H9 (cell line): ENCODE data around the gene SEMA3E. TPM values are rescaled to one million over a fixed set of nuclear protein-coding genes. Genes with fewer than 3 reads are reported as not detected.

ENCODE experiments used
- DNase-seq: peaks from one replicate; pipeline ENCODE4 v3.0.0-alpha.2; 2017
- H2AFZ ChIP-seq: one replicate; pipeline ENCODE4 v1.6.1; 2013; ENCODE audit warnings: mild to moderate bottlenecking, low read length, control low read depth, moderate library complexity
- H2AK5ac ChIP-seq: 2 replicates; pipeline ENCODE4 v1.6.1; 2013; ENCODE audit warnings: low read length, control low read depth, mixed read lengths; ENCODE audit not compliant: insufficient read length
- H2BK120ac ChIP-seq: one replicate; pipeline ENCODE4 v1.6.1; 2013; ENCODE audit warnings: low read depth, mild to moderate bottlenecking, low read length, control low read depth, inconsistent platforms; ENCODE audit not compliant: poor library complexity, severe bottlenecking
- H2BK12ac ChIP-seq: 2 replicates; pipeline ENCODE4 v1.6.1; 2013; ENCODE audit warnings: low read length, control low read depth, mixed read lengths, low read depth; ENCODE audit not compliant: insufficient read length
- H2BK15ac ChIP-seq: 2 replicates; pipeline ENCODE4 v1.6.1; 2013; ENCODE audit warnings: low read depth, low read length, control low read depth
- H2BK20ac ChIP-seq: one replicate; pipeline ENCODE4 v1.6.1; 2013; ENCODE audit warnings: low read depth, mild to moderate bottlenecking, low read length, control low read depth, inconsistent platforms; ENCODE audit not compliant: poor library complexity, severe bottlenecking
- H2BK5ac ChIP-seq: 2 replicates; pipeline ENCODE4 v1.6.1; 2013; ENCODE audit warnings: low read length, control low read depth, mixed read lengths; ENCODE audit not compliant: insufficient read length
- H3K14ac ChIP-seq: 2 replicates; pipeline ENCODE4 v1.6.1; 2013; ENCODE audit warnings: low read length, control low read depth; ENCODE audit not compliant: insufficient read depth
- H3K18ac ChIP-seq: 2 replicates; pipeline ENCODE4 v1.6.1; 2013; ENCODE audit warnings: low read depth, mild to moderate bottlenecking, mixed read lengths, low read length, control low read depth; ENCODE audit not compliant: insufficient read length
- H3K23ac ChIP-seq: 2 replicates; pipeline ENCODE4 v1.6.1; 2013; ENCODE audit warnings: low read length, control low read depth, mixed read lengths, low read depth; ENCODE audit not compliant: insufficient read length
- H3K23me2 ChIP-seq: 2 replicates; pipeline ENCODE4 v1.6.1; 2013; ENCODE audit warnings: low read depth, mild to moderate bottlenecking, mixed read lengths, low read length, control low read depth; ENCODE audit not compliant: insufficient read length, poor library complexity, severe bottlenecking
- H3K27ac ChIP-seq: 2 replicates; pipeline ENCODE4 v1.5.1; 2013; ENCODE audit warnings: low read length, control low read depth, mixed read lengths, low read depth; ENCODE audit not compliant: insufficient read length
- H3K27me3 ChIP-seq: 2 replicates; pipeline ENCODE4 v1.6.1; 2013; ENCODE audit warnings: low read length, control low read depth, inconsistent platforms; ENCODE audit not compliant: insufficient read depth
- H3K4ac ChIP-seq: 2 replicates; pipeline ENCODE4 v1.6.1; 2013; ENCODE audit warnings: low read depth, mild to moderate bottlenecking, control low read depth, inconsistent platforms, low read length, moderate library complexity
- H3K4me1 ChIP-seq: 2 replicates; pipeline ENCODE4 v1.6.1; 2013; ENCODE audit warnings: low read length, control low read depth, inconsistent platforms; ENCODE audit not compliant: insufficient read depth
- H3K4me2 ChIP-seq: 2 replicates; pipeline ENCODE4 v1.6.1; 2013; ENCODE audit warnings: low read length, control low read depth, mixed read lengths; ENCODE audit not compliant: insufficient read length, insufficient read depth
- H3K56ac ChIP-seq: 2 replicates; pipeline ENCODE4 v1.6.1; 2013; ENCODE audit warnings: low read depth, mild to moderate bottlenecking, mixed read lengths, low read length, control low read depth; ENCODE audit not compliant: insufficient read length
- H3K79me1 ChIP-seq: 2 replicates; pipeline ENCODE4 v1.6.1; 2013; ENCODE audit warnings: low read depth, mild to moderate bottlenecking, moderate library complexity, low read length, control low read depth, inconsistent platforms; ENCODE audit not compliant: insufficient read depth, poor library complexity, severe bottlenecking
- H3K79me2 ChIP-seq: 2 replicates; pipeline ENCODE4 v1.6.1; 2013; ENCODE audit warnings: low read length, control low read depth, inconsistent platforms; ENCODE audit not compliant: insufficient read depth
- H3K9ac ChIP-seq: 2 replicates; pipeline ENCODE4 v1.6.1; 2013; ENCODE audit warnings: low read length, control low read depth, mixed read lengths; ENCODE audit not compliant: insufficient read length; ENCODE audit errors: extremely low read depth
- H3K9me3 ChIP-seq: one replicate; pipeline ENCODE4 v1.6.1; 2013; ENCODE audit warnings: low read depth, low read length, inconsistent platforms; ENCODE audit not compliant: control insufficient read depth
- H3T11ph ChIP-seq: one replicate; pipeline ENCODE4 v1.6.1; 2013; ENCODE audit warnings: mild to moderate bottlenecking, low read length, control low read depth, inconsistent platforms
- H4K20me1 ChIP-seq: one replicate; pipeline ENCODE4 v1.6.1; 2013; ENCODE audit not compliant: control insufficient read depth, insufficient read length, insufficient read depth
- H4K5ac ChIP-seq: 2 replicates; pipeline ENCODE4 v1.6.1; 2013; ENCODE audit warnings: low read depth, mild to moderate bottlenecking, mixed read lengths, low read length, control low read depth; ENCODE audit not compliant: insufficient read length
- H4K8ac ChIP-seq: replicated peaks from 2 replicates; pipeline ENCODE4 v1.6.1; 2013; ENCODE audit warnings: low read length, control low read depth, mixed read lengths, low read depth; ENCODE audit not compliant: insufficient read length
- H4K91ac ChIP-seq: 2 replicates; pipeline ENCODE4 v1.6.1; 2013; ENCODE audit warnings: low read depth, mild to moderate bottlenecking, moderate library complexity, mixed read lengths, low read length, control low read depth; ENCODE audit not compliant: insufficient read length
- H3K27ac Mint-ChIP-seq, 3 experiments: 2 replicates in 2 of 3; 3 replicates in 1 of 3; pipeline ENCODE4 v1.8.0; 2020 to 2021; ENCODE audit warnings: mixed read lengths in 3 of 3, mild to moderate bottlenecking in 1 of 3, moderate library complexity in 1 of 3
- H3K27me3 Mint-ChIP-seq: 2 replicates; pipeline ENCODE4 v1.8.0; 2021; ENCODE audit warnings: low read depth, mild to moderate bottlenecking, moderate library complexity, mixed read lengths
- H3K36me3 Mint-ChIP-seq, 3 experiments: 2 replicates in 2 of 3; 3 replicates in 1 of 3; pipeline ENCODE4 v1.8.0; 2020 to 2021; ENCODE audit warnings: low read depth in 3 of 3, mixed read lengths in 3 of 3; ENCODE audit not compliant: insufficient read depth in 1 of 3
- H3K4me1 Mint-ChIP-seq, 2 experiments: 2 replicates each; pipeline ENCODE4 v1.8.0; 2020; ENCODE audit warnings: mixed read lengths in 2 of 2
- H3K4me3 Mint-ChIP-seq, 2 experiments: 2 replicates in 1 of 2; 3 replicates in 1 of 2; pipeline ENCODE4 v1.8.0; 2020 to 2021; ENCODE audit warnings: mild to moderate bottlenecking in 2 of 2, mixed read lengths in 2 of 2, moderate library complexity in 1 of 2
- H3K9me3 Mint-ChIP-seq, 2 experiments: 2 replicates in 1 of 2; 3 replicates in 1 of 2; pipeline ENCODE4 v1.8.0; 2020; ENCODE audit warnings: mild to moderate bottlenecking in 2 of 2, mixed read lengths in 2 of 2, moderate library complexity in 1 of 2
- total RNA-seq: library from RNA; stranded (reverse); gene quantifications from 2 replicates; pipeline ENCODE4 v1.2.1, GENCODE V29; 2021
- TF ChIP-seq, protein P1 (sequence below): fragments of 200-600 bp; sonication (generic); conservative IDR thresholded peaks from 3 replicates; pipeline ENCODE4 v1.8.0; 2021; ENCODE audit warnings: antibody characterized with exemption, mild to moderate bottlenecking

The SEMA3E gene
- total RNA-seq, 1 experiment from 2014 or later = 0.39 TPM

GRCh38 chr7:83643739-83644138 lies 5.2 kb downstream of the SEMA3E start:
- H3K4ac ChIP-seq = no peak overlapping the region
- H3K79me1 ChIP-seq = no peaks in the 10 kb centered on the region
- Mint-ChIP-seq H3K36me3 (no peaks in the 10 kb centered on the region), H3K27ac (no peak overlapping the region), H3K4me3 (no peak overlapping the region), H3K9me3 (no peaks in the 10 kb centered on the region), H3K4me1 (peaks cover 25 to 39% of the 10 kb centered on the region in 2 experiments), H3K27me3 (no peaks in the 10 kb centered on the region)
- TF ChIP-seq, protein P1, sequence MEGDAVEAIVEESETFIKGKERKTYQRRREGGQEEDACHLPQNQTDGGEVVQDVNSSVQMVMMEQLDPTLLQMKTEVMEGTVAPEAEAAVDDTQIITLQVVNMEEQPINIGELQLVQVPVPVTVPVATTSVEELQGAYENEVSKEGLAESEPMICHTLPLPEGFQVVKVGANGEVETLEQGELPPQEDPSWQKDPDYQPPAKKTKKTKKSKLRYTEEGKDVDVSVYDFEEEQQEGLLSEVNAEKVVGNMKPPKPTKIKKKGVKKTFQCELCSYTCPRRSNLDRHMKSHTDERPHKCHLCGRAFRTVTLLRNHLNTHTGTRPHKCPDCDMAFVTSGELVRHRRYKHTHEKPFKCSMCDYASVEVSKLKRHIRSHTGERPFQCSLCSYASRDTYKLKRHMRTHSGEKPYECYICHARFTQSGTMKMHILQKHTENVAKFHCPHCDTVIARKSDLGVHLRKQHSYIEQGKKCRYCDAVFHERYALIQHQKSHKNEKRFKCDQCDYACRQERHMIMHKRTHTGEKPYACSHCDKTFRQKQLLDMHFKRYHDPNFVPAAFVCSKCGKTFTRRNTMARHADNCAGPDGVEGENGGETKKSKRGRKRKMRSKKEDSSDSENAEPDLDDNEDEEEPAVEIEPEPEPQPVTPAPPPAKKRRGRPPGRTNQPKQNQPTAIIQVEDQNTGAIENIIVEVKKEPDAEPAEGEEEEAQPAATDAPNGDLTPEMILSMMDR = no peak
- H3K4me2 ChIP-seq = no peak overlapping the region
- no peak overlapping the region for H3T11ph ChIP-seq
- H3K56ac ChIP-seq = no peak overlapping the region
- no peak overlapping the region for H3K27ac ChIP-seq
- no peak overlapping the region for H3K9ac ChIP-seq
- H3K23ac ChIP-seq = no peak overlapping the region
- peaks cover 2% of the 10 kb centered on the region; the same call in 1 of the 2 replicates for H3K4me1 ChIP-seq
- H4K20me1 ChIP-seq = no peaks in the 10 kb centered on the region
- no peaks in the 10 kb centered on the region for H3K9me3 ChIP-seq
- DNase-seq = no peak
- H4K91ac ChIP-seq = no peak overlapping the region
- H3K23me2 ChIP-seq = peaks cover 6% of the 10 kb centered on the region
- no peaks in the 10 kb centered on the region for H3K79me2 ChIP-seq
- no peak overlapping the region for H2AFZ ChIP-seq
- no peak overlapping the region for H2BK20ac ChIP-seq
- no peak overlapping the region for H4K5ac ChIP-seq
- H2BK12ac ChIP-seq = no peak overlapping the region
- no peak overlapping the region for H4K8ac ChIP-seq
- no peak overlapping the region for H2BK120ac ChIP-seq
- no peak overlapping the region for H2BK5ac ChIP-seq
- H3K14ac ChIP-seq = no peak overlapping the region
- H3K18ac ChIP-seq = no peak overlapping the region
- no peaks in the 10 kb centered on the region for H3K27me3 ChIP-seq
- no peak overlapping the region for H2AK5ac ChIP-seq
- H2BK15ac ChIP-seq = no peak overlapping the region
